Smooth muscle cell (in vitro differentiated cells): ENCODE results near the gene COL23A1. TPM values are rescaled to one million over a fixed set of nuclear protein-coding genes. Genes with fewer than 3 reads are reported as not detected.
"Not testable (repeated sequence)": the region's sequence is repeated elsewhere in the genome, so short reads cannot be mapped to it uniquely, and the experiment has no call there.

Experiments used
- DNase-seq: peaks from one replicate; lab custom pipeline; 2025; ENCODE audit not compliant: unreplicated experiment; lab: John Stamatoyannopoulos, UW
- H2AFZ ChIP-seq: fragments of 200-600 bp; sonication (generic); 2 replicates; pipeline ENCODE4 v1.6.0; 2016; ENCODE audit warnings: antibody characterized with exemption, low read depth, mild to moderate bottlenecking
- H3F3A ChIP-seq: fragments of 200-600 bp; sonication (generic); 2 replicates; pipeline ENCODE4 v1.6.0; 2017; ENCODE audit warnings: antibody characterized with exemption, low read depth
- H3K27ac ChIP-seq: fragments of 200-600 bp; sonication (generic); 2 replicates; pipeline ENCODE4 v1.5.1; 2016; ENCODE audit warnings: low read depth, mild to moderate bottlenecking
- H3K27me3 ChIP-seq: fragments of 200-600 bp; sonication (generic); 2 replicates; pipeline ENCODE4 v1.6.1; 2016; ENCODE audit warnings: low read depth, mild to moderate bottlenecking
- H3K36me3 ChIP-seq: fragments of 200-600 bp; sonication (generic); 2 replicates; pipeline ENCODE4 v1.5.1; 2016; ENCODE audit warnings: low read depth
- H3K4me1 ChIP-seq: fragments of 200-600 bp; sonication (generic); 2 replicates; pipeline ENCODE4 v1.5.1; 2016; ENCODE audit warnings: low read depth
- H3K4me2 ChIP-seq: fragments of 200-600 bp; sonication (generic); 2 replicates; pipeline ENCODE4 v1.6.0; 2016; ENCODE audit warnings: mild to moderate bottlenecking
- H3K4me3 ChIP-seq: fragments of 200-600 bp; sonication (generic); 2 replicates; pipeline ENCODE4 v1.5.1; 2016; ENCODE audit warnings: mild to moderate bottlenecking
- H3K79me2 ChIP-seq: fragments of 200-600 bp; sonication (generic); 2 replicates; pipeline ENCODE4 v1.6.0; 2016; ENCODE audit warnings: low read depth, mild to moderate bottlenecking
- H3K9ac ChIP-seq: fragments of 200-600 bp; sonication (generic); 2 replicates; pipeline ENCODE4 v1.6.0; 2016; ENCODE audit warnings: low read depth
- H3K9me3 ChIP-seq: fragments of 200-600 bp; sonication (generic); replicated peaks from 2 replicates; pipeline ENCODE4 v1.5.1; 2016; ENCODE audit warnings: low read depth
- H4K20me1 ChIP-seq: fragments of 200-600 bp; sonication (generic); 2 replicates; pipeline ENCODE4 v1.6.0; 2016; ENCODE audit warnings: low read depth
- WGBS: methylation state at CpG from one replicate; pipeline ENCODE4 v1.1.7; 2016; ENCODE audit warnings: low lambda C conversion rate; 5-methylcytosine and 5-hydroxymethylcytosine counted together
- polyA plus RNA-seq: library from polyadenylated mRNA; unstranded; fragments of >200 nt; fragmentation: Nextera tagmentation; extraction: Ambion mirVana; gene quantifications from 2 replicates; pipeline ENCODE4 v1.2.1, GENCODE V29; 2016
- total RNA-seq: library from RNA; depleted of rRNA; stranded (reverse); fragments of >200 nt; gene quantifications from 2 replicates; pipeline ENCODE4 v1.2.3, GENCODE V29; 2014
- TF ChIP-seq, protein P1 (sequence below): fragments of 200-600 bp; sonication (generic); IDR thresholded peaks from 2 replicates; pipeline ENCODE4 v1.5.1; 2017; ENCODE audit warnings: borderline replicate concordance, mild to moderate bottlenecking, antibody characterized with exemption; ENCODE audit not compliant: insufficient read depth, poor library complexity, severe bottlenecking

Gene COL23A1
- total and polyA plus RNA-seq, 2 experiments from 2014 or later: 5.3 to 27.4 TPM

DNA sequence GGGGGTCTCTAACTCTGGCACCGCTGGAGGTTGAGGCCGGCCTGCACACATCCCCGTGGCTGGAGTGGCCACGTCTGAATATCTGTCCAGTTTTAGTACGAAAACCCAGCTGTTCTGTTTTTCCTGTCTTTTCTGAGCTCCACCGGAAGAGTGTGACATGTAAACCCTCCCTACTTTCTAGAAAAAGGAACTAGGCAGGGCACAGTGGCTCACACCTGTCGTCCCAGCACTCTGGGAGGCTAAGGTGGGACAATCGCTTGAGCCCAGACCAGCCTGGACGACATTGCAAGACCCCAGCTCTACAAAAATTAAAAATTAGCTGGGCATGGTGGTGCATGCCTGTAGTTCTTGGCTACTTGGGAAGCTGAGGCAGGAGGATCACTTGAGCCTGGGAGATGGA, 349.4 kb downstream of the COL23A1 start:
- Histone ChIP-seq H4K20me1 (no peaks in the 10 kb centered on the region), H2AFZ (no peak overlapping the region), H3K4me3 (no peak overlapping the region), H3K9ac (no peak overlapping the region), H3F3A (no peaks in the 10 kb centered on the region), H3K27ac (no peak overlapping the region), H3K79me2 (no peaks in the 10 kb centered on the region), H3K9me3 (no peaks in the 10 kb centered on the region), H3K4me2 (no peak overlapping the region), H3K4me1 (no peaks in the 10 kb centered on the region), H3K36me3 (no peaks in the 10 kb centered on the region), H3K27me3 (no peaks in the 10 kb centered on the region)
- 96% methylated on average over 9 of the region's 9 CpGs for WGBS
- TF ChIP-seq, protein P1, sequence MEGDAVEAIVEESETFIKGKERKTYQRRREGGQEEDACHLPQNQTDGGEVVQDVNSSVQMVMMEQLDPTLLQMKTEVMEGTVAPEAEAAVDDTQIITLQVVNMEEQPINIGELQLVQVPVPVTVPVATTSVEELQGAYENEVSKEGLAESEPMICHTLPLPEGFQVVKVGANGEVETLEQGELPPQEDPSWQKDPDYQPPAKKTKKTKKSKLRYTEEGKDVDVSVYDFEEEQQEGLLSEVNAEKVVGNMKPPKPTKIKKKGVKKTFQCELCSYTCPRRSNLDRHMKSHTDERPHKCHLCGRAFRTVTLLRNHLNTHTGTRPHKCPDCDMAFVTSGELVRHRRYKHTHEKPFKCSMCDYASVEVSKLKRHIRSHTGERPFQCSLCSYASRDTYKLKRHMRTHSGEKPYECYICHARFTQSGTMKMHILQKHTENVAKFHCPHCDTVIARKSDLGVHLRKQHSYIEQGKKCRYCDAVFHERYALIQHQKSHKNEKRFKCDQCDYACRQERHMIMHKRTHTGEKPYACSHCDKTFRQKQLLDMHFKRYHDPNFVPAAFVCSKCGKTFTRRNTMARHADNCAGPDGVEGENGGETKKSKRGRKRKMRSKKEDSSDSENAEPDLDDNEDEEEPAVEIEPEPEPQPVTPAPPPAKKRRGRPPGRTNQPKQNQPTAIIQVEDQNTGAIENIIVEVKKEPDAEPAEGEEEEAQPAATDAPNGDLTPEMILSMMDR: no peak
- DNase-seq: no peak

- H3K4me2 ChIP-seq: no peak overlapping the region
- H4K20me1 ChIP-seq: no peaks in the 10 kb centered on the region
- H2AFZ ChIP-seq: no peak overlapping the region
- H3K27ac ChIP-seq: no peak overlapping the region
- H3K27me3 ChIP-seq: no peaks in the 10 kb centered on the region
- WGBS: 96% methylated on average over 19 of the region's 19 CpGs
- H3K9ac ChIP-seq: no peak overlapping the region
- DNase-seq: no peak
- H3K9me3 ChIP-seq: no peaks in the 10 kb centered on the region
- no peak overlapping the region for H3K4me3 ChIP-seq
- no peaks in the 10 kb centered on the region for H3K4me1 ChIP-seq
- no peaks in the 10 kb centered on the region for H3K36me3 ChIP-seq
- no peaks in the 10 kb centered on the region for H3K79me2 ChIP-seq
- no peaks in the 10 kb centered on the region for H3F3A ChIP-seq
- TF ChIP-seq, protein P1: no peak
These were observed 349.9 kb downstream of the COL23A1 start for GRCh38 chr5:178240341-178240741.

- not testable (repeated sequence) for H3K4me2 ChIP-seq, H3K27ac ChIP-seq, H3K4me3 ChIP-seq, DNase-seq, H3K9me3 ChIP-seq, H3F3A ChIP-seq, H3K36me3 ChIP-seq, H3K27me3 ChIP-seq, H2AFZ ChIP-seq, H4K20me1 ChIP-seq, H3K79me2 ChIP-seq, H3K4me1 ChIP-seq, H3K9ac ChIP-seq
- 50% methylated on average over 15 of the region's 16 CpGs for WGBS
These were observed 350.4 kb downstream of the COL23A1 start for GRCh38 chr5:178239626-178240301.

GRCh38 chr5:178238711-178239592, 351.2 kb downstream of the COL23A1 start:
- 79% methylated on average over 17 of the region's 17 CpGs for WGBS
- H3K4me3 ChIP-seq: no peak overlapping the region
- no peak overlapping the region for H3K27ac ChIP-seq
- TF ChIP-seq, protein P1: no peak
- no peaks in the 10 kb centered on the region for H3K36me3 ChIP-seq
- H3K9ac ChIP-seq: no peak overlapping the region
- no peak overlapping the region for H3K4me2 ChIP-seq
- H3K79me2 ChIP-seq: no peaks in the 10 kb centered on the region
- no peaks in the 10 kb centered on the region for H3K27me3 ChIP-seq
- H3K4me1 ChIP-seq: no peaks in the 10 kb centered on the region
- no peaks in the 10 kb centered on the region for H4K20me1 ChIP-seq
- H3K9me3 ChIP-seq: no peaks in the 10 kb centered on the region
- no peak for DNase-seq
- H2AFZ ChIP-seq: no peak overlapping the region
- no peaks in the 10 kb centered on the region for H3F3A ChIP-seq
